Activated CD4-positive, alpha-beta T cell treated with anti-CD3 and anti-CD28 coated beads for 24 hours (primary cell): ENCODE measurements around the gene RAB11FIP5.
A peak's percentile ranks its signal among the peaks of the same experiment; 100 is the strongest.
"Not testable (repeated sequence)": the region's sequence is repeated elsewhere in the genome, so short reads cannot be mapped to it uniquely, and the experiment has no call there.

ENCODE experiments used
- DNase-seq, 2 donors: peaks; one replicate each; pipeline ENCODE4 v3.0.0-alpha.2; 2020; ENCODE audit warnings: low read depth in 2 of 2

RAB11FIP5 gene

DNA sequence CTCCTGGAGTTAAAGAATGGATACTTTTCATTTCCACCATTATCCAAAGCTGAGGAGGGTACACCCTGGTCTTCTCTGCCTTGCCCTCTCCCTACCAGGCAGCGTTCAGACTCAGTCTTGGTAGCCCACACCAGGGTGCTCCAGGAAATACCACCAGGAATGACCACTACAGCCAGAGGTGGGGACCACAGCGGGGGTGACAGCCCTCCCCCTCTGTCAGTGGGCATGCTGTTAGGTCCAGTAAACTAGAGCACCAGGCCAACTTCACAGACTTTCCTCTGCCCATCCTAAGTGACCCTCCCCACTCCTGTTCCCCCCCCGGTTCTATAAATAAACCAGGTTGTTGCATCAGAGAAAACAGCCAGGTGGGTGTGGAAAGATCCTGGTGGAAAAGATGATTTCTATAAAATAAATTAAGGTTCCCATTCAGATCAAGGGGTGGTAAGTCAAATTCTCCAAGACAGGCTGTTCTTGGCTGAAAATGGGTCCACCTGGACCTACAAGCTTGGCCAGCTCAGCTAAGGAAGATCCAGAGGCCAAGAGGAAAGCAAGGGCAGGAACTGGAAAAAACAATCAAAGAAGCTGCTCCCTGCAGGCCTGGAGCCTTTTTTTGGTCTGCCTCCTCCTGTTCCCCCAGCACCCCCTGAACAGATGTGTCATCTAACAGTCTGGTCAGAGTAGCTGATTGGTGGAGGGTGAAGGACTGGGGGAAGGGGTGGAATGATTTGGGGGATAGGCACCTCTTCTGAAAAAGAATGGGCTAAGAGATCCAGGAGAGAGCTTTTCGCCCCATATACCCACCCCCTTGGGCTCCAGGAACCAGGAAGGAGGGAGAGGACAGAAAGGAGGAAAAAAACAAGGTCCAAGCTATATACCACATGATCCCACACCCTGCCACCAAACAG is 2.3 kb downstream of the RAB11FIP5 start:
- DNase-seq = no peak

DNA sequence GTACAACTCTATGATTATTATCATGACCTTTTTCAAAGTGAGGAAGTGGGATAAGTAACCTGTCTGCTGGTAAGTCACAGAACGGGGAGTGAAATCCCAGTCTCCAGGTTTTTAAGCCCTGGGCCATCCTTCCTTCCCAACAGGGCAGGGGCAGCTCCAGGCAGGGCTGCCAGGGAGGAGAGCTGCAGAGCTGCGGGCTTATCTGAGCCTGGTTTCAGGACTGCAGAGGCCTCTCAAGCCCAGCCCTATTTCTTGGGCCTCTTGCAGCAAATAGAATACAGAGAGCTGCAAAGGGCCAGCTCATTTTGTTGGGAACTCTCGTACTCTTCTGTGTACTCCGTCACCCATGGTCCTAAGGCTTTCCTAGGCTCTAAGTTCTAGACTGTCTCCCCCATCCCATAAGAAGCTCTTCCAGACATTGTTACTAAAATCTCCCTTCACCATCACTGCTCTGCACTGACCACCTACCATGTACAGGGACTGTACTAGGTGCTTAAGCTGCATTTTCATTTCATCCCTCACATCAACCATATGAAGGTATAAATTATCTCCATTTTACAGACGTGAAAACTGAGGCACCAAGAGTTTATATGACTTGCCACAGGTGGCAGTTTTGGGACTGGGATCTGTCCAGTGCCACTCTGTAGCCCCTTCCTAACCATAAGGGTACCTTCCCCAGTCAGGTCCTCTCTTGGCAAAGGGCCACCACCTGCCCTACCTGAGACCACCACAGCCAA is 3.1 kb downstream of the RAB11FIP5 start:
- no peak for DNase-seq

DNA sequence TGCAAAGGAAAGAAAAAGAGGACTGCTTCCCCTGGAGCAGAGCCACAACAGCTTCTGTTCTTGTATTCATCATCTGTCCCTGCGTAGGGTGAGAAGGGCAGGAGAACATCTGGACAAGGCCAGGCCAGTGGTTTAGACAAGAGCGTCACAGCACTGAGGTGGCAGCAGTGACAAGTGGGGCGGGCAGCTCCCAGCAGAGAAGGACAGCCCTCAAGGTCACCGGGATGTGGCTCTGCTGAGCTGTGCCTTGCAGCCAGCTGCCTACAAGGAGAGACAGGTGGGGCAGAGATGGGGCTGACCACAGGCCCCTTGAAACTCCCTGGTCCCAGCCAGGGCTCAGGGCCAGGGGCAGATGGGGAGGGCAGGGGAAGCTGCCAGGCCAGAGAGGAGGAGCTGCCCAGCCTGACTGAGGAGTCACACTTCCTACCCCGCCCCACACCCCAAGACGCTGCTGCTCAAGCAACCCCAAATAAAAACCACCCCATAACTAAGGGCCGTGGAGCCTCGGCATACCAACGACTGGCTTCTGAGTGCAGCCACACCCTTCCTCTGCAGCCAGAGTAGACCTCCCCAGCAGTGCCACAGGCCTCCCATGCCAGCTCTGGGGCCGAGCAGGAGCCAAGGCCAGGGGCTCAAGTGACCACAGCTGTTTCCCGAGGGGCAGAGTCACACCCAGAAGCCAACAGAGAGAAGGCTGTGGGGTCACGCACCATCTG is 5.4 kb downstream of the RAB11FIP5 start:
- DNase-seq = no peak

DNA sequence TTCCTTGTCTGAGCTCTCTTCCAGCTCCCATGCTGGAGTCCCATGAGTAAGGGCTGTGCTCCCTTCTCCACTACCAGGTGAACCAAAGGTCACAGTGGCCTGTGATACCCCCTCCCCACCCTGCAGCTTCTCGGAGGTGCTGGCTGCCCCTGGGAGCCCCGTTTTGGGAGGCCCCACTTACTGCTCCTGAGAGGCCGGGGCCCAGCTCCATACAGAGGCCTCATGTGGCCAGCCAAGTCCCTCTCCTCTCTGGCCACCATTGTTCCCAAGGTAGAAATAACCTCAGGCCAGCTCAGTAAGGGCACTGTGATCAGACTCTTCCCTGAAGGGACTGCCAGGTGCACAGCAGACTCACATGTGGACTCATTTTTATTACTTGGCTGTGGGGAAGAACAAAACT is 6.0 kb downstream of the RAB11FIP5 start:
- no peak for DNase-seq

DNA sequence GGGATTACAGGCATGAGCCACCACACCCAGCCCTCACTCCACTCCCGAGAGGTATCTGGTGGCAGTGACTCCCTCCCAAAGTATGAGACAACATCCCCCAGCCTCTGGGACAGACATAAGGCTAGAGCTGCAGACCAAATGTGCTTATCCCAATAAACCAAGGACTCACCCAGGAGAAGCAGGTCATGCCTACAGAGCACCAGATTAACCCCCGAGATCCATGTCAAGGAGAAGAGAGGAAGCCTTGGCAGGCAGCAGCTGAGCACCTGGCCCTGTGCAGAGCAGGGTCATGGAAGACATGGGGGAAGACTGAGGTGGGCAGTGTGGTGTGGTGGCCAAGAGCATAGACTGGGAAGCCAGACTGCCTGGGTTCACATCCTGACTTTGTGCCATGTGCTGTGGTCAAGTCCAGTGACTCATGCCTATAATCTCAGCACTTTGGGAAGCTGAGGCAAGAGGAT is 7.2 kb downstream of the RAB11FIP5 start:
- DNase-seq = no peak

DNA sequence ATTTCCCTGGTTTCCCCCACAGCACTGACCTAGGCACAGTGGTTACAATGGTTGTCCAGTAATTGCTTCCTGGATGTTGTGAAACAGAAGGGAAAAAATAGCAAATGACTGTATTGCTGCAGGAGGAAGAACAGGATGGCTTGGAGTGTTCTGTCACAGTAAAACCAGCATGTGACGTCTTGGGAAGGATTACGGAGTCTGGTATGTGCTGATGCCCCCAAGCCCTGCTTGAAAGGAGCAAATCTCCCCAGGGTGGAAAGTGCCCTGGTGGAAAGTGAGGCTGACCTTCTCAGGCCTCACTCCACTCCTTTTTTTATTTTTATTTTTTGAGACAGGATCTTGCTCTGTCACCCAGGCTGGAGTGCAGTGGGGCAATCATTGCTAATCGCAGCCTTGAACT is 7.8 kb downstream of the RAB11FIP5 start:
- DNase-seq = no peak

DNA sequence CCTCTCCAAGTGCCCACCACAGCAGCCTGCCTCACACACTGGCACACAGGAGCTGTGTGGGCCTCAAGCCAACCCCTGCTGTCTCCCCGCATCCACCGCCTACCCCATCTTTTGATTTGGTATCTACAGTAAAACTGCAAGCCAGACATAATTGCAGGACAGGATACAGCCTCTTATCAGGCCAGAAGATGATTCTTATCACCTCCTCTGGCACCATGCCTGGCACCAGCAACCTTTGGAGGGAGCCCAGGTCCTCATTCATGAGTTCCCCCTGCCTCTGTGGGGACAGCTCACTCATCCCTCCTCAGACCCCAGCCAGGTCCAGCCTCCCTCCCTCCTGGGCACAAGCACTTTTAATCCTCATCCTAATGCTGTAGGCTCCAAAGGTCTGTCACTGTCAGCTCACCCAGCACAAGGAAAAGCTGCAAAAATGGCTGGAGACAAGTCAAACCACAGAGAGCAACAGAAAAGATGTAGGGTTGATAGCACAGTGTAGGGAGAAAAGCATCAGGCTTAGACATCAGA is 9.7 kb downstream of the RAB11FIP5 start:
- DNase-seq = no peak

DNA sequence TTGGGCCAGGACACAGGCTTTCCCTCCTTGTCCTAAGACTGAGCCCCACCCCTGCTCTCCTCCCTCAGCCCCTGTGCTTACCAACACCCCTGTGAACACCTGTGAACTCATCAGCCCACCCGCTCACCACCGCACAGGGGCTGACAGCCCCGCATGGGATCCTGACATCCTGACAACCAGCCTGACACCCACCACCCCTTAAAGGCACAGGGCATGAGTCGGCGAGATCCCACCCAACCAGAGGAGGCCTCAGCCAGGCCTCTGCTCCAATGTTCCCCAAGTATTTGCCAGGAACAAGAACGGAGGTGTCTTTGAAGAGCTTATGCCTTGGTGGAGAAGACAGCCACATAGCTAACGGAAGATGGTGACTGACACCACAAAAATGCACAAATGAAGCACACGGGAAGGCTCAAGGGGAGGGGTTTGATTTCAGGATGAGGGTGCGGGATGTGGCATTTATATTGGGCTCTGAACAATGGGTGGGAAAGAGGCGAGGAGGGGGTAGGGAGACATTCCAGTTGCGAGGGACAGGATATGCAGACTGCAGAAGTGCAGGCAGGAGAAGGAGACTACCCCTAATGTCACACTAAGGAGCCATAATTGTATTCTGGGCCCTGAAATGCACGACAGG is 11.0 kb downstream of the RAB11FIP5 start:
- DNase-seq = no peak

DNA sequence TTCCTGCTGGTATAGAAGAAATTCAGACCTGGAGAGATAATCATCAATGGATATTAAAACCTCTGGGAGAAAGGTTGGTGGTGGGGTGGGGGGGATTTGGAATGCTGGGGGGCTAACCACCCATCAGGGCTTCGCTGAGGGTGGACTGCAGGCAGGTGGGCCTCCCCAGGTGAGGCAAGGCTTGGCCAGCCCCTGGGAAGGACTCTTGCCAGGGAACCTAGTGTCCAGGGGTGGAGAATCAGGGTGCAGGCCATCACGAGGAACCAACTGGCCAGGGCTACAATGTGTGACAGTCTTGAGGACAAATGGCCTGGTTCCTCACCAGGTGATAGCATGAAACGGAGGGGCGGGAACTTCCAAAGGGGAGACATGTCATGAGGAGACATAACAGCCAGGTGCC is 11.8 kb downstream of the RAB11FIP5 start:
- DNase-seq = no peak

DNA sequence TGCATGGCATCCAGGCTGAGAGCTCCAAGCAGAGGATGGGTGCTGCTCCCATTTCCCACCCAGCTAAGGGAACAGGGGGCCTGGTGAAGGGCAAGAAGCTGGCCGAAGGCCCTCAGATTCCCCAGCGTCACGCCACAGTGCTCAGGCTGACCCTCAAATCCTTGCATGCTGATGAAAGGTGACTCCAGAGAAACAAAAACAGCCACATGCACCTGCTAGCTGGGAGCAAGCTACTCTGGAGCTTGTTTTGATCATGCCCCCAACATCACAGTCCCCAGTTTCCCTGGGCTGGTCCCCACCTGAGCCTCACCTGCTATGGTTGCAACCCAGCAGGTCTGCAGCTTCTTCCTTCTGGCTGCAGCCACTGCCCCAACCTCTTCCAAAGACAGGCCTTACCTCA is 13.3 kb downstream of the RAB11FIP5 start:
- DNase-seq = no peak

DNA sequence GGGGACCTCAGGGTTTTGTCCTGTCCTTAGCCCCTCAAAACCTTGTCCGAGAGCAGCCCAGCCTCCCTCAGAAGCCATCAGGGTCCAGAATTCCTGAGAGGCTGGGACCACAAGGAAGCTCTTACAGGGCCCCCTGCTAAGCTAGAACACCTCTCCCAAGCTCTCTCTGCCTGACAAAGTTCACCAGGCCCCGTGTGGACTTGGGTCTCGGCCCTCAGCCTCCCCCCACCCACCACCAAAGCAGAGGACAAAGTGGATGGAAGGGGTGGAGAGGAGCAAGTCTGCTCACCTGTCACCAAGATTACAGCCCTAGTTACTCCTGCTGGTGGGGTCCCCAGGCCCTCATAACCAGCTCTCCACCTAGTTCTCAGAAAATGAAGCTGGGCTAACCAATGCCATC is 16.8 kb downstream of the RAB11FIP5 start:
- no peak for DNase-seq

DNA sequence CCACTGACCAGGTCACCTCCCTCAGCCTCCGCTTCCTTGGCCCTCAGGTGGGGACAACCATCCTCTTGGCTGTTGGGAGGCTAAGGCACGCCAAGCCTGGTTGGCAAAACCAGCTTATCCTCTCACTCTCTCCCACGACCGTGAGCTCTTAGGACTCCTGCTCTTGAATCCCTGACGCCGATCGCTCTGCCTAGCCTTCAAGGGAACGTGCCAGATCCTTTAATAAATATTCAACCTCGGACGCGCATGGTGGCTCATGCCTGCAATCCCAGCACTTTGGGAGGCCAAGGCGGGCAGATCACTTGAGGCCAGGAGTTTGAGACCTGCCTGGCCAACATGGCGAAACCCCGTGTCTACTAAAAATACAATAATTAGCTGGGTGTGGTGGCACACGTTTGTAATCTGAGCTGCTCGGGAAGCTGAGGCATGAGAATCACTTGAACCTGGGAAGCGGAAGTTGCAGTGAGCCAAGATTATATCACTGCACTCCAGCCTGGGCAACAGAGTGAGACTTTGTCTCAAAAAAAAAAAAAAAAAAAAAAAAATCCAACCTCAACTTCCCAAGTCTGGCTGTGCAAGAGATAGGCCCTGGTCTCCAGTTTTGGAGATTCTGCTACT is 19.0 kb downstream of the RAB11FIP5 start:
- DNase-seq = not testable (repeated sequence)

DNA sequence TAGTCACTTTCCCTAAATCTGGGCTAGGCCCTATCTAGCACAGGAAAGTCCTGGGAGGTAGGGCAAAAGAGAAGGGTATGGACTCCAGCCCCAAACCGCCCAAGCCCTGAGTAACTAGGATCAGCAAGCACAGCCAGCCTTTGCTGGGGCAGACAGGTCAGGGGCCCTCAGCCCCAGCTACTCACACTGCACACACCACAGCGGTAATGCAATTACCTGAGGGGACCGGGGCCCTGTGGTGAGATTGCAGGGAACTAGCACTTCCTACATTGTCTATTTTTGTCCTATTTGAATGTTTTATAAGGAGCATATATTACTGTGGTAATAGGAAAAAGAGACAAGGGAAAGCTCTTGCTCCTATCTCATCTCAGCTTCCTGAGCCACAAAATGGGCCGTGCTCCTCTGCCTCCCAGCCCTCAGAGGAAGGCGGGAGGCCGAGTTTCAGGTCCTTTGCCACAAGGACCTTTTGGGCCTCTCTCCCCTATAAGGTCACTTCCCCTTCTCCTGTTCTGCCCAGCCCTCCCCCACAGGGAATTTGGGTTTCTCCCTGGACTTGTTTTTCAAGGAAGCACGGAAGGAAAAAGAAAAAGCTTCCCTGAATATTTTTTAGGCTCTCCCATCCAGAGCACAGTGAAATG is 20.5 kb downstream of the RAB11FIP5 start:
- DNase-seq = no peak

DNA sequence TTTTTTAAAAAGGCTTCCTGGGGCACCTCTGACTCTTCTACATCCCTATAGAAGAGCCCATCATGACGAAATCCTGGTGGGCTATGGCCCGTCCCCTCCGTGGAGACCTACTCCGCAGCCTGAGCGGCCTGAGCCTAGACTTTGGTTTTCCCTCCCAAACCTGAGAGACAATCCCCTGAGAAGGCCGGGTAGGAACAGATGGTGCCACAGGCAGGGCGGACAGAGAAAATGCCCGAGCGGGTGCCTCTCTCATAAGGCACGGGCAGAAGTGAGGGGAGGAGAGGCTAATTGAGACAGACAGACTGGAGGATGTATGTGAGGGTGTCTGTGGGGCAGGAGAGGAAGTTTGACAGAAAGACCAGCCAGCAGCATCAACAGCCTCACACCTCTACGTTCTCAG is 21.1 kb downstream of the RAB11FIP5 start:
- DNase-seq = no peak

DNA sequence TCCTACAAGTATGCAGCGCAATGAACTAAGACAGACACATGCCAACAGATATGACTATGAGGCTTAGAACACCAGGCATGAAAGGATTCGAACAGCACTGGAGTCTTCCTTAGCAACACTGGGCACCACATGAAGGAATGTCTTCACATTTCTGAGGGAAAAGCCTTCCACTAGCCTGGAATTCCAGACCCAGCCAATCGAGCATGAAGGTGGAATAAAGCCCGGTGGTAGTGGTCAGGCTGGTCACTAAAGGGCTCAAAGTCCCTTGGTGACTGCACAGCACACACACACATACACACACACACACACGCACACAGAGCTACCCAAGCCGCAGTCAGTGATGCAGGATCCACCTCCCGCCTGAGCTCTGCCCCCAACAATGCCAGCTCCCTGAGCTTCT is 21.6 kb downstream of the RAB11FIP5 start:
- DNase-seq = no peak

DNA sequence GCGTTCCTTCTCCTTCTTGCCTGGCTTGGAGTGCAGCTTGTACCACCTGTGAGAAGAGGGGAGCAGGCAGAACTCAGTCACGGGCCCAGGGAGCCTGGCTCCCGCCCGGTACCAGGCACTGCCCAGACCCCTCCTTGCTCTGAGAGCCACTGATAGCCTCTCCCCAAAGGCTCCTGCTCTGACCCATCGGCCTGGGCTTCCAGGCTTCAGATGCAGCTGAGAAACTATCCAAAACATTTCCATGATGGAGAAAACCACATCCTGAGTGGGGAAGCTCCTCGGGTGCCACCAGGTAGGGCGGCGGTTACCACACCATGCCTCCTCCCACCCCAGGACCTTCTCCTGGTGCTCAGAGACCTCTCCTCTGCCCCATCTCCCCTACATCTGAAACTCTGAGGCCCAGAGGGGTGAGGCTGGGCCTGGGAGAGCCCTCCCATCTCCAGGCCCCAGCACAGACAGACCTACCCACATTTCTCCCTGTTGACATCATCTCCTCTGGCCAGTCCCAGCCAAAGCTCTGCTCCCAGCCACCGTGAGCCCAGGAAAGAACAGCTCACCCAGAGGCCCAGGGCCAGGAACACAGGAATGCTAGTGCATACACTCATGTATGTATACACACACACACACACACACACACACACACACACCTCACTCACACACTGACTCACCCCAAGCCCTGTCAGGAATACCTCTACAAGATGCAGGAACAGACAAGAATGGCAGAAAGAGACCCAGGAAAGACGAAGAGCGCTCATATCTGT is 23.3 kb downstream of the RAB11FIP5 start:
- no peak for DNase-seq

DNA sequence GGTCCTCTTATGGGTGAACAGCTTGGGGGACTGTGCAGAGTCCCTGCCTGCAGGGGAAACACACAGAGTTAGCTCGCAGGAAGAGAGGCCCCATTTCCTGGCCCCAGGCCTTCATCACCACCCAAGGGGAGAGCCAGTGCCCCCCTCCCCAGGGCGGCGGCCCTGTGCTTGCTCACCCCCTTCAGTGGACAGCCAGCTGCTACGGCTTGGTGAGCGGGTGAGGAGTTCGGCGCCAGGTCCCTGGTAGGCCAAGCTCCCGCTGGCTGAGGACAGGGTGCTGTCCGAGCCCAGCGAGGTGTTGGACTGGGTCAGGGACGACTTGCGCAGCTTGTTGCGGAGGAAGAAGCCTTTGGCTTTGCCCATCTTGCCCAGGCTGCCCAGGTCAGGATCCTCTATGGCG is 24.0 kb downstream of the RAB11FIP5 start:
- no peak for DNase-seq

DNA sequence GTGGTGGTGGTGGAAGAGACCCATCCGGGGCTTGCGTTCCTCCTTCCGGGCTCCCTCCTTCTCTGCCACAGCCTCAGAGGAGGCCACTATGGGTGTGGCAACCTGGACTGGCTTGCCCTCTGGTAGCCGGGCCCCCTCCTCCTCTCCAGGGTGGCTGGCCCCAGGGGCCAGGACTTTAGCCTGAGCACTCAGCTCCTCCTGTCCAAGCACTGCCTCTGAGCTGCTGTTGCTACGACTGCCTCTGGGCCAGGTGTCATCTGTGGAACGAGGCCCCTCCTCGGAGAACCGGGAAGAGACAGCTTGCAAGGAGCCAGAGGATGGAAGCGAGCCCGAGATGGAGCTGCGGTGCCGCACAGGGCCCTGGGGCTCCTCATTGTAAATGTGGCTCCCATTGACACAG is 24.5 kb downstream of the RAB11FIP5 start:
- DNase-seq = no peak

DNA sequence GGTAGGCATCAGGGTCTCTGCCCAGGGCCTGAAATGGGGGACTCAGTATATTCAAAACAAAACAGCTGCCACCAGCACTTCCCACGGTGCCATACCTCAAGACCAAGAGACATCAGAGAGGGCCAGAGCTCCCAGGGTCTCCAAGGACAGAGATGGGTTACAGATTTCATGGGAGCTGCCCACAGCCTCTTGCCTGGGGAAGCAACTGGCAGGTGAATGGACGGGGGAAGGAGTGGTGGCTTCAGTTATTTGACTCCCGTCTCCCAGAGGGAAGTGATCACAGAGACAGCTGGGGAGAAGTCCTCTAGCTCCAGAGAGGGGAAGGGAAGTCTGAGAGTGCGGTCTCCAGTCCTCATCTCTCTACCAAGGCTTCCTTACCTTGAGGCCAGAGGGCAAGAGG is 25.4 kb downstream of the RAB11FIP5 start:
- no peak for DNase-seq

DNA sequence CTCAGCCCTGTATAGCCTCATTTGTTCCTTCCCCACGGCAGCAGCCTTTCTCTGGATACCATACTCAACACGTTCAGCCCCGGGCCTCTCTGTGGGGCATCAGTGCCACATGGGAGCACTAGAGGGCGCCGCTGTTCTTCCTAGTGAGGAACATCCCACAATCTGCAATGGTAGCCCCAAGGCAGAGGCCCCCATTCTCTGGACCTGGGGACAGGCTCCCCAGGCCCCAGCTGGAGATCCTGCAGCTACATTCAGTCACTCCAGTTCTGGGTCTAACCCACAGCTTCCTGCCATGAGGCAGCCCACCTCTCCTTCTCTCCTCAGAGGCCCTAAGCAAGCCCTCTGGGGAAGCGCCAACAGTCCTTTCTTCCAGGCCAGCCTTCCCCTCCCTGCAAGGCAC is 27.1 kb downstream of the RAB11FIP5 start:
- peak; percentile 71 to 77 for DNase-seq
